ENCODE measurements around the gene INTS4. TPM values are rescaled to one million over a fixed set of nuclear protein-coding genes. Genes with fewer than 3 reads are reported as not detected.

Gene INTS4
- total and polyA plus RNA-seq, 2 donors (not counting 1 experiment from before 2014, with no cell fraction given): 46.1 to 78.9 TPM

- Mint-ChIP-seq H3K9me3 (ENCODE audit: insufficient read depth) (peaks cover 5% of the 10 kb centered on the region), H3K27ac (no peak overlapping the region), H3K4me1 (no peaks in the 10 kb centered on the region), H3K27me3 (no peaks in the 10 kb centered on the region), H3K4me3 (no peak overlapping the region)
- no peak overlapping the region for H3K27ac ChIP-seq (ENCODE audit: low read length in 2 of 2)
- no peaks in the 10 kb centered on the region for H3K79me2 ChIP-seq (ENCODE audit: control insufficient read depth, insufficient read depth, low read length)
- H3K9ac ChIP-seq (ENCODE audit: low read length): no peak overlapping the region
- ChIA-PET CTCF (no interaction called here), POLR2A (no interaction called here)
- no peaks in the 10 kb centered on the region for H3K4me1 ChIP-seq (ENCODE audit: control insufficient read depth in 2 of 2, insufficient read depth in 2 of 2, low read length in 2 of 2)
- H3K9me3 ChIP-seq (ENCODE audit: control extremely low read depth in 1 of 3, control insufficient read depth in 2 of 3, insufficient read depth in 1 of 3, low read length in 2 of 3): peaks cover 0 to 1% (median 0%) of the 10 kb centered on the region in 3 donors
- no peaks in the 10 kb centered on the region for H4K20me1 ChIP-seq (ENCODE audit: control insufficient read depth, insufficient read depth, low read length, poor library complexity, severe bottlenecking)
- H3K36me3 ChIP-seq (replicated peaks in 1 of 2; ENCODE audit: control extremely low read depth in 1 of 2, control insufficient read depth in 1 of 2, extremely low read depth in 1 of 2, insufficient read depth in 2 of 2, low read length in 1 of 2): no peaks in the 10 kb centered on the region
- H2AFZ ChIP-seq (ENCODE audit: insufficient read depth, low read depth, low read length, poor library complexity, severe bottlenecking): no peak overlapping the region
- intact Hi-C loops (cut with micrococcal nuclease): loop anchor here (10.0 kb wide), 1 partner anchor 596 kb away; no protein-coding TSS in a partner anchor
- no peak for DNase-seq
- no peak for TF ChIP-seq EZH2 (IDR thresholded peaks at IDR 0.05; ENCODE audit: borderline replicate concordance, insufficient read depth, low read depth, low read length, poor library complexity, severe bottlenecking)
- TF ChIP-seq, protein P1, sequence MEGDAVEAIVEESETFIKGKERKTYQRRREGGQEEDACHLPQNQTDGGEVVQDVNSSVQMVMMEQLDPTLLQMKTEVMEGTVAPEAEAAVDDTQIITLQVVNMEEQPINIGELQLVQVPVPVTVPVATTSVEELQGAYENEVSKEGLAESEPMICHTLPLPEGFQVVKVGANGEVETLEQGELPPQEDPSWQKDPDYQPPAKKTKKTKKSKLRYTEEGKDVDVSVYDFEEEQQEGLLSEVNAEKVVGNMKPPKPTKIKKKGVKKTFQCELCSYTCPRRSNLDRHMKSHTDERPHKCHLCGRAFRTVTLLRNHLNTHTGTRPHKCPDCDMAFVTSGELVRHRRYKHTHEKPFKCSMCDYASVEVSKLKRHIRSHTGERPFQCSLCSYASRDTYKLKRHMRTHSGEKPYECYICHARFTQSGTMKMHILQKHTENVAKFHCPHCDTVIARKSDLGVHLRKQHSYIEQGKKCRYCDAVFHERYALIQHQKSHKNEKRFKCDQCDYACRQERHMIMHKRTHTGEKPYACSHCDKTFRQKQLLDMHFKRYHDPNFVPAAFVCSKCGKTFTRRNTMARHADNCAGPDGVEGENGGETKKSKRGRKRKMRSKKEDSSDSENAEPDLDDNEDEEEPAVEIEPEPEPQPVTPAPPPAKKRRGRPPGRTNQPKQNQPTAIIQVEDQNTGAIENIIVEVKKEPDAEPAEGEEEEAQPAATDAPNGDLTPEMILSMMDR (IDR thresholded peaks at IDR 0.05): no peak
- no peak overlapping the region for H3K4me2 ChIP-seq (replicated peaks; ENCODE audit: low read depth, low read length, poor library complexity, severe bottlenecking)
- H3K27me3 ChIP-seq (replicated peaks in 1 of 4; ENCODE audit: control extremely low read depth in 1 of 4, control insufficient read depth in 3 of 4, insufficient read depth in 4 of 4, low read length in 3 of 4): no peaks in the 10 kb centered on the region
- no CpG with 5 or more reads among the region's 2 CpGs for WGBS (ENCODE audit: insufficient coverage)
- H3K4me3 ChIP-seq (ENCODE audit: control extremely low read depth in 1 of 5, extremely low read depth in 1 of 5, insufficient read depth in 1 of 5, low read depth in 2 of 5, low read length in 4 of 5): no peak overlapping the region
- ATAC-seq (ENCODE audit: low read depth): no peak
Measured at GRCh38 chr11:77828926-77829325, 165.5 kb downstream of the INTS4 start.

Small RNA genes within 50 kb of the gene (small RNA-seq; reads per million reads assigned to genes)
- gene AP002812.4 (ENCODE audit: insufficient read length, low read depth, low replicate concordance): not detected

Other genes with a start within 250 kb of the INTS4 start
- 100 and 104 TPM in 2 replicates for gene RSF1, start 173.9 kb downstream of the INTS4 start, total RNA-seq
- gene RSF1, start 173.9 kb downstream of the INTS4 start, polyA plus RNA-seq: 4.8 and 17.2 TPM in 2 replicates
- 4.6 and 7.5 TPM in 2 replicates for gene AAMDC, start 173.5 kb downstream of the INTS4 start, total RNA-seq
- 1.9 and 3.9 TPM in 2 replicates for gene AAMDC, start 173.5 kb downstream of the INTS4 start, polyA plus RNA-seq
- 0.24 TPM in 1 of 2 replicates, not detected in the other for gene KCTD14, start 28.6 kb upstream of the INTS4 start, total RNA-seq
- gene KCTD14, start 28.6 kb upstream of the INTS4 start, polyA plus RNA-seq: 0.18 TPM in 1 of 2 replicates, not detected in the other
- not detected in 2 replicates for gene THRSP, start 69.2 kb upstream of the INTS4 start, total RNA-seq
- not detected in 2 replicates for gene THRSP, start 69.2 kb upstream of the INTS4 start, polyA plus RNA-seq
- 39.4 and 49.0 TPM in 2 replicates for gene NDUFC2, start 85.2 kb upstream of the INTS4 start, total RNA-seq
- gene NDUFC2, start 85.2 kb upstream of the INTS4 start, polyA plus RNA-seq: 35.6 and 65.0 TPM in 2 replicates
- gene ALG8, start 145.0 kb upstream of the INTS4 start, total RNA-seq: 28.5 and 35.3 TPM in 2 replicates
- gene ALG8, start 145.0 kb upstream of the INTS4 start, polyA plus RNA-seq: 16.7 and 25.5 TPM in 2 replicates
- 6.3 and 8.0 TPM in 2 replicates for gene KCTD21, start 194.0 kb upstream of the INTS4 start, total RNA-seq
- gene KCTD21, start 194.0 kb upstream of the INTS4 start, polyA plus RNA-seq: 2.1 and 4.3 TPM in 2 replicates
- 4.5 and 6.0 TPM in 2 replicates for gene USP35, start 194.3 kb upstream of the INTS4 start, total RNA-seq
- gene USP35, start 194.3 kb upstream of the INTS4 start, polyA plus RNA-seq: 4.5 and 4.8 TPM in 2 replicates

Data from B cell (primary cell).